Suppressor macrophage treated with lipopolysaccharide for 1 hour (primary cell): Measurements from ENCODE around the gene NKD1.
A peak's percentile ranks its signal among the peaks of the same experiment; 100 is the strongest.

Experiments used
- DNase-seq, 3 donors: peaks; one replicate each; pipeline ENCODE4 v3.0.0-alpha.2; 2020 to 2022

NKD1 gene

GRCh38 chr16:50697881-50698767 is 149.9 kb downstream of the NKD1 start:
- peak; percentile 93 to 98 (median 95) for DNase-seq
